Activated T-helper 2 cell treated with anti-CD3 and anti-CD28 coated beads, Interferon-gamma antibody, Interleukin-2, Interleukin-4, amounts not matched to agents 10 μg/mL and 5 μg/mL and 100 μg/mL, durations not matched to agents 14 hours and 24 hours and 36 hours (primary cell): ENCODE results near the gene FLVCR2. TPM values are rescaled to one million over a fixed set of nuclear protein-coding genes. Genes with fewer than 3 reads are reported as not detected.

Experiments
- total RNA-seq: library from RNA; stranded (reverse); gene quantifications from 2 replicates; pipeline ENCODE4 v1.2.3, GENCODE V29; 2022

The FLVCR2 gene
- total RNA-seq, 1 donor from 2014 or later, result 3.2 TPM

Other genes starting within 250 kb of the FLVCR2 start
- 1.1 and 1.4 TPM in 2 replicates for gene JDP2, start 150.6 kb upstream of the FLVCR2 start, total RNA-seq
- 152 and 154 TPM in 2 replicates for gene BATF, start 56.2 kb upstream of the FLVCR2 start, total RNA-seq
- 20.3 and 21.6 TPM in 2 replicates for gene ERG28, start 82.3 kb downstream of the FLVCR2 start, total RNA-seq
- 28.8 and 29.6 TPM in 2 replicates for gene TTLL5, start 82.6 kb downstream of the FLVCR2 start, total RNA-seq